Measurements from ENCODE around the gene ZCCHC24. TPM values are rescaled to one million over a fixed set of nuclear protein-coding genes. Genes with fewer than 3 reads are reported as not detected.

Gene ZCCHC24
- total and polyA plus RNA-seq, 2 donors (not counting 3 experiments of a cell fraction or from before 2014, with no cell fraction given): 5.2 to 8.4 TPM

DNA sequence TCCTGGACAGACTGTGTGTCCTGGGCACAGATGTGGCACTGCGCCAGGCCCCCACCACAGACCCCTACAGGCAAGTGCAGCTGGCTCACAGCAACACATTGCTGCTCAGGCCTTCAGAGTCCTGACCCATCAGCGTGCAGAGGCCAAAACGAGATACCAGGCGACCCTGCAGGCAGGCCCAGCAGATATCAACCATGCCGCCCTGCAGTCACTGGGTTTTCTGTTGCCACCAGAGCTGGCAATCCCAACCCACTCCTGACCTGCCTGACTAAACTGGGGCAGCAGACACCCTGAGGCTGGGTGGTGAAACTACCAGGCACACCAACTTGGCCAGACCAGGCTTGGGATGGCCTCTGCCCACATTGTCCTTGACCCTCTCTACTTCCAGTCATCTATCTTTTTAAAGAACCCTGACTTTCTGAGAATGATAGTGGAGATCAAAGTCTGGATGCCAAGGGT lies 20.3 kb downstream of the ZCCHC24 start:
- no peak overlapping the region for H3K4me2 ChIP-seq (ENCODE audit: insufficient read depth, low read length)
- H3K4me1 ChIP-seq (ENCODE audit: control insufficient read depth, extremely low read depth, insufficient read depth, low read length): no peaks in the 10 kb centered on the region
- intact Hi-C loops (cut with micrococcal nuclease): no loop called here
- CTCF ChIA-PET: interaction anchor here (1.4 kb wide), 1 partner anchor 50 kb away, joined by 3 read pairs; no protein-coding TSS in a partner anchor
- H2AFZ ChIP-seq (ENCODE audit: low read depth, low read length): no peak overlapping the region
- POLR2A ChIA-PET: no interaction called here
- no peaks in the 10 kb centered on the region for H3K79me2 ChIP-seq (ENCODE audit: control insufficient read depth, insufficient read depth, low read length)
- DNase-seq (ENCODE audit: low read depth, low spot score): no peak
- no peak overlapping the region for H3K9ac ChIP-seq (replicated peaks; ENCODE audit: extremely low read depth, insufficient read depth, low read length)
- H3K9me1 ChIP-seq (replicated peaks; ENCODE audit: control insufficient read depth, extremely low read depth, insufficient read depth, low read length): no peaks in the 10 kb centered on the region
- no peak for FAIRE-seq
- no peak for TF ChIP-seq GATA2 (IDR thresholded peaks at IDR 0.05; ENCODE audit: insufficient read depth, insufficient read length, low read depth, low read length)
- TF ChIP-seq FOS (IDR thresholded peaks at IDR 0.05; ENCODE audit: borderline replicate concordance, insufficient read depth, low read length): no peak
- TF ChIP-seq POLR2A (IDR thresholded peaks at IDR 0.05; ENCODE audit: low read depth, low read length): no peak
- TF ChIP-seq JUN (IDR thresholded peaks at IDR 0.05; ENCODE audit: borderline replicate concordance, insufficient read depth, insufficient read length, low read depth): no peak
- no peak for TF ChIP-seq POLR2AphosphoS5 (IDR thresholded peaks at IDR 0.05; ENCODE audit: insufficient read depth, low read depth, low read length)
- TF ChIP-seq MYC (IDR thresholded peaks at IDR 0.05; ENCODE audit: low read depth, low read length): no peak
- no peak for TF ChIP-seq EZH2 (IDR thresholded peaks at IDR 0.05; ENCODE audit: borderline replicate concordance, low read depth, low read length, severe bottlenecking)
- TF ChIP-seq, protein P1, sequence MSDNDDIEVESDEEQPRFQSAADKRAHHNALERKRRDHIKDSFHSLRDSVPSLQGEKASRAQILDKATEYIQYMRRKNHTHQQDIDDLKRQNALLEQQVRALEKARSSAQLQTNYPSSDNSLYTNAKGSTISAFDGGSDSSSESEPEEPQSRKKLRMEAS (IDR thresholded peaks at IDR 0.05; ENCODE audit: insufficient read depth, insufficient read length): no peak
- TF ChIP-seq, protein P2, sequence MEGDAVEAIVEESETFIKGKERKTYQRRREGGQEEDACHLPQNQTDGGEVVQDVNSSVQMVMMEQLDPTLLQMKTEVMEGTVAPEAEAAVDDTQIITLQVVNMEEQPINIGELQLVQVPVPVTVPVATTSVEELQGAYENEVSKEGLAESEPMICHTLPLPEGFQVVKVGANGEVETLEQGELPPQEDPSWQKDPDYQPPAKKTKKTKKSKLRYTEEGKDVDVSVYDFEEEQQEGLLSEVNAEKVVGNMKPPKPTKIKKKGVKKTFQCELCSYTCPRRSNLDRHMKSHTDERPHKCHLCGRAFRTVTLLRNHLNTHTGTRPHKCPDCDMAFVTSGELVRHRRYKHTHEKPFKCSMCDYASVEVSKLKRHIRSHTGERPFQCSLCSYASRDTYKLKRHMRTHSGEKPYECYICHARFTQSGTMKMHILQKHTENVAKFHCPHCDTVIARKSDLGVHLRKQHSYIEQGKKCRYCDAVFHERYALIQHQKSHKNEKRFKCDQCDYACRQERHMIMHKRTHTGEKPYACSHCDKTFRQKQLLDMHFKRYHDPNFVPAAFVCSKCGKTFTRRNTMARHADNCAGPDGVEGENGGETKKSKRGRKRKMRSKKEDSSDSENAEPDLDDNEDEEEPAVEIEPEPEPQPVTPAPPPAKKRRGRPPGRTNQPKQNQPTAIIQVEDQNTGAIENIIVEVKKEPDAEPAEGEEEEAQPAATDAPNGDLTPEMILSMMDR (IDR thresholded peaks at IDR 0.05; ENCODE audit: extremely low read depth in 1 of 2, insufficient read depth in 1 of 2, low read depth in 1 of 2, low read length in 2 of 2): no peak
- H3K36me3 ChIP-seq (ENCODE audit: control insufficient read depth in 2 of 2, extremely low read depth in 1 of 2, insufficient read depth in 2 of 2, low read length in 2 of 2): no peaks in the 10 kb centered on the region
- H3K27ac ChIP-seq (ENCODE audit: insufficient read depth, low read depth, low read length): no peak overlapping the region
- no peak overlapping the region for H3K4me3 ChIP-seq (replicated peaks in 1 of 3; ENCODE audit: insufficient read depth in 1 of 3, low read depth in 1 of 3, low read length in 3 of 3)
- no peaks in the 10 kb centered on the region for H4K20me1 ChIP-seq (replicated peaks; ENCODE audit: control insufficient read depth, extremely low read depth, insufficient read depth, low read length)
- no peaks in the 10 kb centered on the region for H3K9me3 ChIP-seq (replicated peaks; ENCODE audit: control insufficient read depth, insufficient read depth, low read length)
- dilution Hi-C loops (cut with MboI; ENCODE audit: extremely low pct_ligation_motif_present, low sequenced_read_pairs): no loop called here
- BruUV-seq (replicated peaks): no TSS peak
- no peaks in the 10 kb centered on the region for H3K27me3 ChIP-seq (ENCODE audit: control insufficient read depth in 2 of 2, insufficient read depth in 2 of 2, low read length in 2 of 2)

Measured in endothelial cell of umbilical vein (primary cell).